RKO (cell line): ENCODE data around the gene COA1.
A peak's percentile ranks its signal among the peaks of the same experiment; 100 is the strongest.
"Not testable (repeated sequence)": the region's sequence is repeated elsewhere in the genome, so short reads cannot be mapped to it uniquely, and the experiment has no call there.

Experiments used
- DNase-seq: peaks from one replicate; pipeline ENCODE4 v3.0.0-alpha.2; 2016; ENCODE audit warnings: low spot score

Gene COA1

DNA sequence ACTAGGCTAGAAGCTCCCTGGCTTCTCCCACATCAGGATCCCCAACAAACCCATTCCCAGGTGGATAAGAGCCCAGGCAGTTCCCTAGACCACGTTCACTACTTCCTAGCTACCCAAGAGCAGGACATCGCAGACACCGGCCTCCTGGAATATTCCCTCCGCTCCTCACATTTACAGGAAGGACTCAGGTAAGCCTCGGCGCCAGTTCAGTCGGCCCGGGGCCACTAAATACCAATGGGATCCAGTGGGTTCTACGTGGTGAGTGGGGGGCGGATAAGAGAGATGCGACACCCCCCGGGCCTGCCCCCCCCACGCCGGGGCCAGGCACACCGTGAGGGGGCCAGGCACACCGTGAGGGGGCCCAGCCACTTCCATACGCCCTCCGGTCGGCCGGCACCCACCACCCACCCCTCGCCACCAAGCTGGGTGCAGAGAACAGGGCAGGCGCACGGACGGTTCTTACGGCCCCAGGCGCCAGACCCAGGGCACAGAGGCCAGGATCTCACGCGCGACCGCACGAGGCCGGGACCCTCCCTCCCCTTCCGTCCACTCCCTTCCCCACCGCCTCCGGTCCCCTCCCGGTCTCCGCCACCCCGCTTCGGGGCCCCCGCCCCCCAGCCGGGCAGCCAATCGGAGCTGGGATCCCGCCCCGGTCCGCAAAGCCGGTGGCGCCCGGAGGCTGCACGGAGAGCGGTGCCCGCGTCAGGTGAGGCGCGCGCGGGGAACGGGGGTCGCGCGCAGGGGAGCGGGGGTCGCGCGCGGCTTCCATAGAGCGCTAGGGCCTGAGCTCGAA is 28.9 kb upstream of the COA1 start, which contains the start of gene BLVRA:
Gene BLVRA (plus strand): TSS at position 652 of the 793 bp plus-strand sequence. CDS start 12,479 bp downstream, outside the sequence.
- peak; percentile 35 for DNase-seq

DNA sequence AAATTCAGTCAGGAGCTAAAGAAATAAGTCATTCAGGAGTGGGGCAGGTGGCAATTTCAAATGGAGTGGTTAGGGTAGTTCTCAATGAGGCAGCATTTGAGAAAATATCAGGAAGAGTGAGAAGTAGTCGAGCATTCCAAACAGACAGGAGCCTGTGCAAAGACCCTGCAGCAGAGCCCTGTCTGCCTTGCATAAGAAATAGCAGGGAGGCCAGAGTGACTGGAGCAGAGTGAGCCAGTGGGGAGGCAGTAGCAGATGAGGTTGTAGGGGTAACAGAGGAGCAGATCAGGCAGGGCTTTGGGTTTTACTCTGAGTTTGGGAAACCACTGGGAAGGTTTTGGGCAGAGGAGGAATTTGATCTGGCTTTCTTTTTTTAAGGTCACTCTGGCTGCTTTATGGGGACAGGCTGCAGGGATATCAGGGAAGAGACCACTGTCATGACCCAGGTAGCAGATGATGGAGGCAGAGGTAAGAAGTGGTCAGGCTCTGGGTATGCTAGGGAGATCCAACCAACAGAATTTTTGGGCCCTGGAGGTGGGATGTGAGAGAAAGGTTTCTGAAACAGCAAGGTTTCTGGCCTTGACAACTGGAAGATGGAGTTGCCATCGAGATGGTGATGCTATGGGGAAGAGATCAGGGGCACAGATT is 27.9 kb upstream of the COA1 start:
- no peak for DNase-seq

DNA sequence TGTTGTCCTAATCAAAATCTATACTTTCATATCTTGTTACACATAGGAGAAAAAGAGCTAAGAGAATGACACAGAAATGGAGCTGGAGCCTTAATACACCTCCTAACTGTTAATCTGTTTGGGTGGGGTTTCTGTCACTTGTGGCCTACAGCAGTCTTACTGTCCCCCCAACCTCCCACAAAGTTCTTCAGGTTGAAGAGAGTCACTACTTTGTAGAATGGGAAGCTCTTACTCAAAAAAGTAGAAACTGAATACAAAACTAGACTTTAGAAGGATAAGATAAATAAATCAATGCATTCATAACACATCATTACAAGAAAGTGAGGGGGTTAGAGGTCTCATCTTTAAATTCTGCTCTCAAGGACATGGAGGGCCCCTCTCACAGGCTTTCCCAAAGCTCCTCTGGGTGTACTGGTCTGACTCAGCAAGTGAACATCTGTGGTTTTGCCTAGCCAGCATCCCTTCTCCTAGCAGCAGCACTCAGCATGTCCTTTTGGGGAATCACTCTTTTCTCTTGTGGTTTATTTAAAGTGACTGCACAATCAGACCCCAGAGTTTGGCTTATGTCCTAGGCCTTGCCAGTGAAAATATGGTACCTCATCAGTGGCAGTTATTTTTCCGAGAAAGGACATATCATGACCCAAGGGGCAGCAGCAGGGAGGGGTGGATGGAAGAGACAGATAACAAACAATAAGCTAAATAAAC is 27.2 kb upstream of the COA1 start:
- peak; percentile 51 for DNase-seq

DNA sequence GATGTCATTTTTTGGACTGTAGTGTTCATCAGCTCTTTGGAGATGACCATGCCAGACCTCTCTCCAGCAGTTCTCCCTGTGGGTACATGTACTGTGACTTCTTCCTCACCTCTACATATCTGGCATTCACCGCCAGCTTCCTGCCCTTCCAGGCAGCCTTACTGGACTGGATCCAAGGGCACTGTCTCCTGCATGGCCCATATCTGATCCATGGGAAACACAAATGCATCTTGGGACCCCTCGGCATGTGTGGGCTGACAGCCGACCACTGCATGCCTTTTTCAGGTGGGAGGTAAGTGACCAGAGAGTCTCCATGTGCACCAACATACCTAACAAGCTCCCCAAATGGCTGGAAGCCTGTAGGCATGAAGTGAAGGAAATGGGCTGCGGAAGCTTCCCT is 25.3 kb upstream of the COA1 start:
- no peak for DNase-seq

DNA sequence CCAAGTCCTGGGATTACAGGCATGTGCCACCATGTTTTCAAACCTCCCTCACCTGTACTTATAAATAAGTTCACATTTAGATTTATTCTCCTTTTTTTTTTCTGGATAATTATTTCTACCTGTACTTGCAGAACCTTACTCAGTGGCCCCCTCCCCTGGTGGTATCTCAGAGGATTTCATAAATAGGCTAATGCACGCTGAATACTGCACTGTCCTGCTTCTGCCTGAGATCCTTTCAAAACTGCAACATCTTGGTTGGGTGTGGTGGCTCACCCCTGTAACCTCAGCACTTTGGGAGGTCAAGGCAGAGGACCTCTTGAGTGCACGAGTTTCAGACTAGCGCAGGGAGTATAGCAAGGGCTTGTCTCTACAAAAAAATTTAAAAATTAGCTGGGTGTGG is 24.5 kb upstream of the COA1 start:
- no peak for DNase-seq

DNA sequence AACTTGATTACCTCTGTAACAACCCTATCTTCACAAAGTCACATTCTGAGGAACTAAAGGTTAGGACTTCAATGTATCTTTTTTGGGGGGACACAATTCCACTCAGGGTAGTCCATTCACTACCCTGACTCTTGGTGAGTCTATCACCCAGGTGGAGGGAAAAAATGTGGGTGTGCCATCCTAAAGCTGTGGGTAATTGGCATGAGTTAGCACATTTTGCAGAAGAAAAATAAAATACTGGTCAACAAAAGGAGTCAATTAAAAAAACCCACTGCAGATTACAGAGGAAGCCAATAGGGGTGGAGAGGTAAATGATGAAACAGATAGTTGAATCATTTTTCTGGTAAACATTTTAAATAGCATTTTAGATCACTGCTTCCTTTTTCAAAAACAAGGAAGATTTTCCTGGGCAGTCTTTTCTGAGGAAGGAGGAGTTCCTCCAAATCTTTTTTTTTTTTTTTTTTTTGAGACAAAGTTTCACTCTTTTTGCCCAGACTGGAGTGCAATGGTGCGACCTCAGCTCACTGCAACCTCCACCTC is 24.0 kb upstream of the COA1 start:
- no peak for DNase-seq

DNA sequence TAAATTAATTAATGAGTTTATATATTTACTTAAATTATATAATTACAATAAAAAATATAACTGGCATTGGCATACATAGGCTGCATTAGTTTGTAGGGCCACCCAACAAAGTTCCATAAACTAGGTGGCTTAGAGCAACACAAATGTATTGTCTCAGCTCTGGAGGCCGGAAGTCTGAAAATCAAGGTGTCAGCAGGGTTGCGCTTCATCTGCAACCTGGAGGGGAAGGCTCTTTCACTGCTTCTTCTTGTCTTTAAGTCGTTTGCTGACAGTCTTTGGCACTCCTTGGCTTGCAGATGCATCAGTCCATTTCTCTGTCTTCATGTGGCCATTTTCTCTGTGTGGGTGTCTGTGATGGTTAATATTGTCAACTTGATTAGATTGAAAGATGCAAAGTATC is 23.1 kb upstream of the COA1 start:
- DNase-seq: no peak

DNA sequence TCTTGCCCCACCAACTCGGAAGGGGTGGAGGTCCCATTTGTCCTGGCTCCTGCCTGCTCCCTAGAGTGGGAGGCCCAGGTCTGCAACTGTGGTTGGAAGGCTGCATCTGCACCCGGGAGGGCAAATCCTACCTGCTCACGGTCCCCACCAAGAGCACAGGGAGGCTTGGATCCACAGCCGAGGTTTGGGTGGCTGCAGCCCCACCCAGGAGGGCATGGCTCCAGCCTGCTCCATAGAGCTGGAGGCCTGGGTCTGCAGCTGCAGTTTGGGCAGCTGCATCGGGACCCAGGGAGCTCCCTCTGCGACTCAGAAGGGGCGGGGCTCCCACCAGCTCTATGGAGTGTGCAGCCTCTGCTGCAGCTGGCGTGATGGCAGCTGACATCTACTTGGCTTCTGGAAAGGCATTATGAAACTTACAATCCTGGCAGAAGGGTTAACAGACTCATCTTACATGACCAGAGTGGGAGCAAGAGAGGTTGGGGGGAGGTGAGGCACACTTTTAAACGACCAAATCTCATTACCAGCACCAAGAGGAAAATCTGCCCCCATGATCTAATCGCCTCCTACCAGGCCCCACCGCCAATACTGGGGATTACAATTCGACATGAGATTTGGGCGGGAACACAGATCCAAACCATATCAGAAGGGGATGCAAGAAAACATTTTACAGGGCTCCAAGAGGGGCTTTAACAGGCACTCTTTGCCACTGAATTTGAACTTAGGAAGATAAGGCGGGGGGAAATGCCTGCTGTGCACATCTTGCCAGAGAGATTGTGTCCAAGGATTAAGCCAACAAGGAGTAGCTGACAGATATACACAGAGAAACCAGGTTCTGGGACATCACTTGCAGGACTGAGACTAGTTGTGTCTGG is 20.9 kb upstream of the COA1 start:
- no peak for DNase-seq

DNA sequence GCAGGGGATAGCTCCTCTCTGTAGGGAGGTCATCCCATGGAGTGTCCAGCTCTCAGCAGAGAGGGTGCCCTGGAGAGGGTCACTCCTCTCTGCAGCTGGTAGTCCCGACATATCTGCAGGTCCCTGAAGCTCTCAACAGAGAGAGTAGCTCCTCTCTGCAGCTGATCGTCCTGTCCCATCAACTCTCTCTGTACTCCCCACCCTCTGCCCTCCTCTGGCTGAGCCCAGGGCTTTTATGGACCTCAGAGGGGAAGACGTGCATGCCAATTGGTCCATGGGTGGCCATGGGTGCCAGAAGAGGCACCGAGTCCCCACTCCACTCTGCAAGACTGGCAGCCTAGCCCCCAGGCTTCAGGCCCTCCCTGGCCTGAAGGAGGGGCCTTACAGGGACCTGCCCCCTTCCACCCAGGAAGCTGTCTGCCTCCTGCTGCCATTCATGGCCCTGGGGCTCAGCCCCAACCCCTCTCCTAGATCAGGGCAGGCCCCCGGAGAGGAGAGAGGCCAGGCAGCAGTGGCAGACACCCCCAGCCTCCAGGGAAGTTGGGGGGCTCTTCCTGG is 20.1 kb upstream of the COA1 start:
- no peak for DNase-seq

DNA sequence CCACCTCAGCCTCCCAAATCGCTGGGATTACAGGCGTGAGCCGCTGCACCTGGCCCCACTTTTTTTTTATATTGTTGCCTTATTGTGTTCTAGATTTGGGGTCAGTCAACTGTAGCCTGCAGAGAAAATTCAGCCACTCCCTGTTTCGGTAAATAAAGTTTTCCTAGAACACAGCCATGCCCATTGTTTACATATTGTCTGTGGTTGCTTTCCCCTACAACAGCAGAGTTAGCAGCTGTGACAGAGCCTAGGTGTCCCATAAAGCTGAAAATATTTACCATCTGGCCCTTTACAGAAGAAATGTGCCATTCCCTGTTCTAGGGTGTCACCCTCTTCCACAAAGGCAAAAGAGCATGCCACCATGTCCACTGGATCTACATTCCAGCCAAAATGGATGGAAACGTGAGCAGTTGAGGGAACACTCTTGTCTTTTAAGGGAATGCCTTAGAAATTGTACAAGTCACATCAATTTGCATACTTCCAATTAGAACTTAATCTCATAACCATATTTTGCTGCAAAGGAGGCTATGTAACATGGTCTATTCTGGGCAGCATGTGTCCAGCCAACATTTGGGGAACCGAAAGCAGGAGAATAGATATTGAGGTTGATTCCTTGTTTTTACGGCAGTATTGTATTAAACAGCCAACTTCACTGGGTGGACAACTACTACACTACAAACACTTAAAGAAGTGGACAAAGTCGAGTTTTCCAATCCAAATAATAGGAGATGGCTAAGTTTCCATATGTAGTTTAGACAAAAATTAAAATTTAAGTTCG is 18.2 kb upstream of the COA1 start:
- DNase-seq: no peak

DNA sequence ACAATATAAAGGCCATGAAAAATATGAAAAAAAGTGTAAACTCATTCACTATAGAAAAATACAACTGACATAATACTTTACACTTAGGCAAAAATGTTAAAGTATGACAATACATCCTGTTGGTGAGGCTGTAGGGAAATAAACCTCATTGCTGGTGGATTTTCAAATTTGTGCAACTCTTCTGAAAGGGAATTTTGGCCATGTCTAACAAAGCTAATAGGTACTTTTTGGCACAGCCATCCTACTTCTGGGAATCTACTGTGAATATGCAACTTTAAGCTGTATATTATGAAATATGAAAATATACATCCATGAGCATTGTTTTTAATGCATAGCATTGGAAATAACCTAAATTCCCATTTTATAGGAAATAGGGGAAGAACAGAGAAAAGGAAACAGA is 13.4 kb upstream of the COA1 start:
- DNase-seq: no peak

DNA sequence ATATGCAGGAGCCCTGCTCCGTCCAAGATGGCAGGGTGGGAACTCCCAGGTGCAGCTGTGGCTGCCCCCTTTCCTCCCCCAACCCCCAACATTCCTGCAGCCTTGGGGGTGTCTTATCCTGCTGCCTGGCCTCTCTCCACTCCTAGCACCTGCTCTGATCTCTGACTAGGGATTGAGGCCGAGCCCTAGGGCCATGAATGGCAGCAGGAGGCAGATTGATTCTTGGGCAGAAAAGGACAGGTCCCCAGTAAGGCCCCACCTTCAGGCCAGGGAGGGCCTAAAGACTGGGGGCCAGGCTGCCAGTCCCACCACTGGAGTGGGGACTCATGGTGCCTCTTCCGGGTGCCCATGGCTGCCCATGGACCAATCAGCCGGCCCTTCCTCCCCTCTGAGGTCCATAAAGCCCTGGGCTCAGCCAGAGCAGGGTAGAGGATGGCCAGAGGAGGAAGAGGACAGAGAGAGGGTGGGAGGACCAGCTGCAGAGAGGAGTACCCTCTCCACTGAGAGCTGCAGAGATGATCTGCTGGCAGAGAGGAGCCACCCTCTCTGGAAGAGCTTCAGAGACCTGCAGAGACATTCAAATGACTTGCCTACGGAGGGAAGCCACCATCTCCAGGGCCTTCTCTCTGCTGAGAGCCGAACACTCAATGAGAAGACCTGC is 8.3 kb upstream of the COA1 start:
- DNase-seq: no peak

DNA sequence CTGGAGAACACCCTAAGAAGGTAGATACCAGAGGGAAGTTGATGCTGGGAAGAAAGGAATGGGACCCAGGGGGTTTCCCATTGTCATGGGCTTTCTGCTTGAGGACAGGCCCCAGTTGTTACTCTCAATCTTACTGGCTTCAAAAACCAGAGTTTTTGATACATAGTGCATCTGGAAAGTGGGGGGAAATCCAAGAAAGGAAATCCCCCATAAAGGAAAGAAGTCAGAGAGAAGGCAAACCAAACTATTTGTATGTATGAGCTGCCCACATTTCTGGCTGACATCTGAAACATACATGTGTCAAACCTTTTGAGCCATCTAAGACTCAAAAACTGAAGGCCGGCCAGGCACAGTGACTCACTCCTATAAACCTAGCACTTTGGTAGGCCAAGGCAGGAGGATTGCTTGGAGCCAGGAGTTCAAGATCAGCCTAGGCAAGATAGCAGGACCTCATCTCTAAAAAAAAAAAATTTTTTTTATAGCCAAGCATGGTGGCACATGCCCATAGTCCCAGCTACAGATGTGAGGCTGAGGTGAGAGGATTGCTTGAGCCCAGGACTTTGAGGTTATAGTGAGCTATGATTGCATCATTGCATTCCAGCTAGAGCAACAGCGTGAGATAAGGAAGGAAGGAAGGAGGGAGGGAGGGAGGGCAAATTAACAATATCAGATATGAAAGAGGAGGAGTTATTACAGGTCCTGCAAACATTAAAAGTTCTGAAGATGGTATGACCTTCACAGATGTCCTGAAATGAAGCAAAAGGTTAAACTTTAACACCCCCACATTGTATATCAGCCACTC is 6.7 kb upstream of the COA1 start:
- DNase-seq: no peak

DNA sequence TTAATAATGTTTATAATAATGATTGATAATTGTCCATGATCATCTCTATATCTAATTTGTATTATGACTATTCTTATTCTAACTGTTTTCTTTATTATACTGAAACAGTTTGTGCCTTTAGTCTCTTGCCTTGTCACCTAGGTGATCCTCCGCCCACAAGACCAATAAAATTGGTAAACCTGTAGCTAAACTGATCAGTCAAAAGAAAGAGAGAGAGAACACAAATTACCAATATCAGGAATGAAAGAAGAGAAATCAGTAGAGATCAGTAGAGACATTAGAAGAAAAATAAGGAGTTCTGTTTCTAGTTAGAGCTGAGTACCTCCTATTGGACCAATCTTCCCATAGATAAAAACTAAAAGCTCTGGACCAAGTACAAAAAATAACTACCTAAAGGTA is 6.1 kb upstream of the COA1 start:
- no peak for DNase-seq

DNA sequence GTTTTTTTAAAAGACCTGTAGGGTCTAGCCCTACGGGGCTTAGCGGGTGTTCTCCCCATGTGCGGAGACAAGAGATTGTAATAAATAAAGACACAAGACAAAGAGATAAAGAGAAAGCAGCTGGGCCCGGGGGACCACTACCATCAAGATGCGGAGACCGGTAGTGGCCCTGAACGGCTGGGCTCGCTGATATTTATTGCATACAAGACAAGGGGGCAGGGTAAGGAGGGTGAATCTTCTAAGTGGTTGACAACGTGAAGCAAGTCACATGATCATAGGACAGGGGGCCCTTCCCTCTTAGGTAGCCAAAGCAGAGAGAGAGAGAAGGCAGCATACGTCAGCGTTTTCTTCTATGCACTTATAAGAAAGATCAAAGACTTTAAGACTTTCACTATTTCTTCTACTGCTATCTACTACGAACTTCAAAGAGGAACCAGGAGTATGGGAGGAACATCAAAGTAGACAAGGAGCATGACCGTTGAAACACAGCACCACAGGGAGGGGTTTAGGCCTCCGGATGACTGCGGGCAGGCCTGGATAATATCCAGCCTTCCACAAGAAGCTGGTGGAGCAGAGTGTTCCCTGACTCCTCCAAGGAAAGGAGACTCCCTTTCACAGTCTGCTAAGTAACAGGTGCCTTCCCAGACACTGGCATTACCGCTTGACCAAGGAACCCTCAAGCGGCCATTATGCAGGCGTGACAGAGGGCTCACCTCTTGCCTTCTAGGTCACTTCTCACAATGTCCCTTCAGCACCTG is 5.4 kb upstream of the COA1 start:
- not testable (repeated sequence) for DNase-seq

DNA sequence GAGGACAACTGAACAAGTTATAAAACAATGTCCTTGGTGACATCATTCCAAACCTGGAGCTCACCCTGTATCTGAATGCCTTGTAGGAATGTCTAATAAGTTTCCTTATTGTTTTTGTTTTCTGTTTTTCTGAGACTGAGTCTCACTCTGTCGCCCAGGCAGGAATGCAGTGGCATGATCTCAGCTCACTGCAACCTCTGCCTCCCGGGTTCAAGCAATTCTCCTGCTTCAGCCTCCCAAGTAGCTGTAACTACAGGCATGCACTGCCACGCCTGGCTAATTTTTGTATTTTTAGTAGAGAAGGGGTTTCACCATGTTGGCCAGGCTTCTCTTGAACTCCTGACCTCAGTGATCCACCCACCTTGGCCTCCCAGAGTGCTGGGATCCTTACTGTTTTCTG is 2.2 kb upstream of the COA1 start:
- not testable (repeated sequence) for DNase-seq

DNA sequence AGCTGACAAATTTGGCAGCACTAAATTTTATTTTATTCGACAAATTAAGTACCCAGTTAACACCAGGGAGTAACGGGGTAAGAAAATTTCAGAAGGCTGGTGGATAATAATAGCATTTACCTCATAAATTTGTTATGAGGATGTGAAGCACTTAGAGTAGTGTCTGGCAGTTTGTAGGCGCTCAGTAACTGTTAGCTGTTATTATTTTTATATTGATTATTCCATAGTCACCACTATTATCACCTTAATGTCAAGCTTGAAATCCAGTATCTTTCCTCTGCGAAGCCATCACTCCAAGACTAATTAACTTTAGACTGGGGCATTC is 563 bp upstream of the COA1 start:
- peak; percentile 34 for DNase-seq

DNA sequence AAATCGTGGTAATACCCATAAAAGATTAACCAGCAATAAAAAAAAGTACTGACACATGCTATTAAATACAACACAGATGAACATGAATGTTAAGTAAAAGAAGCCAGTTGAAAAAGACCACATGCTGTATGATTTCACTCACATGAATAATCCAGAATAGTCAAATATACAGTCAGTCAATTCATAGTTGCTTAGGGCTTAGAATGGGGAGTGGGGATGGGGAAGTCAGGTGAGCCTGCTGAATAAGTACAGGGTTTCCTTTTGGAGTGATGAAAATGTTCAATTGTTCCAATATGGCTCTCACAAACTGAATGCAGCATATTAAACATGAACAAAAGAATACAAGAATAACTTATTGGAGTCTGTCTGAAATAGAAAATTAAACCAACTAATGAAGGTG is 1.8 kb downstream of the COA1 start:
- no peak for DNase-seq

DNA sequence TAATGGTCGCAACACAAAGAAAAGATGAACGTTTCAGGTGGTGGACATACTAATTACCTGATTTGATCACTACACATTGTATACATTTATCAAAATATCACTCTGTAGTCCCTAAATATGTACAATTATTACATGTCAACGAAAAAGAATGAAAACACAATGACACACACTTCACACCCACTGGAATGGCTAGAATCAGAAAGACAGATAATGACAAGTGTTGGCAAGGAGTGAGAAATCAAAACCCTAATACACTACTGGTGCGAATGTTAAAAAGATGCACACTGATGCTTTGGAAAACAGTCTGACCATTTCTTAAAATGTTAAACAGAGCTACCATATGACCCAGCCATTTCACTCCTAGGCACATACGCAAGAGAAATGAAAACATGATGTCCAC is 2.3 kb downstream of the COA1 start:
- no peak for DNase-seq
